EH (cell line): Measurements from ENCODE around the gene COX6B1.
A peak's percentile ranks its signal among the peaks of the same experiment; 100 is the strongest.
"Not testable (repeated sequence)": the region's sequence is repeated elsewhere in the genome, so short reads cannot be mapped to it uniquely, and the experiment has no call there.

Experiments
- DNase-seq: peaks from one replicate; pipeline ENCODE4 v3.0.0-alpha.2; 2015; ENCODE audit warnings: low read depth

The COX6B1 gene

GRCh38 chr19:35633727-35634440, 14.2 kb upstream of the COX6B1 start:
- DNase-seq, result no peak

GRCh38 chr19:35636651-35637050, 11.5 kb upstream of the COX6B1 start:
- DNase-seq, result no peak

- no peak for DNase-seq
Measured at GRCh38 chr19:35637165-35637564, 11.0 kb upstream of the COX6B1 start.

- DNase-seq, result no peak
Measured at GRCh38 chr19:35639321-35639639, 8.8 kb upstream of the COX6B1 start.

- no peak for DNase-seq
Measured at GRCh38 chr19:35639863-35640262, 8.3 kb upstream of the COX6B1 start.

- peak; percentile 40 for DNase-seq
Measured at GRCh38 chr19:35641515-35642151, 6.5 kb upstream of the COX6B1 start, which contains the start of gene ETV2. Gene ETV2, plus strand, starts transcription at chr19:35641745. Its CDS starts 716 bp downstream, at chr19:35642461.

GRCh38 chr19:35642312-35642711, 5.8 kb upstream of the COX6B1 start:
- DNase-seq, result no peak

- DNase-seq, result no peak
Measured at GRCh38 chr19:35642798-35643254, 5.3 kb upstream of the COX6B1 start.

- DNase-seq, result peak; percentile 79
Measured at GRCh38 chr19:35643255-35644205, 4.6 kb upstream of the COX6B1 start.

GRCh38 chr19:35644206-35644986, 3.7 kb upstream of the COX6B1 start:
- peak; percentile 95 for DNase-seq

GRCh38 chr19:35644987-35645679, 3.0 kb upstream of the COX6B1 start:
- peak; percentile 72 for DNase-seq

- no peak for DNase-seq
Measured at GRCh38 chr19:35645680-35646511, 2.2 kb upstream of the COX6B1 start.

- no peak for DNase-seq
Measured at GRCh38 chr19:35650581-35650980, 2.5 kb downstream of the COX6B1 start.

GRCh38 chr19:35654828-35655227, 6.7 kb downstream of the COX6B1 start:
- not testable (repeated sequence) for DNase-seq

- no peak for DNase-seq
Measured at GRCh38 chr19:35655600-35655999, 7.5 kb downstream of the COX6B1 start.

- DNase-seq, result no peak
Measured at GRCh38 chr19:35656700-35657099, 8.6 kb downstream of the COX6B1 start.

- DNase-seq, result no peak
Measured at GRCh38 chr19:35657904-35658700, 10.0 kb downstream of the COX6B1 start.

- DNase-seq, result no peak
Measured at GRCh38 chr19:35661995-35662340, 13.8 kb downstream of the COX6B1 start.

GRCh38 chr19:35663981-35664380, 15.9 kb downstream of the COX6B1 start:
- no peak for DNase-seq

GRCh38 chr19:35665157-35665556, 17.0 kb downstream of the COX6B1 start:
- no peak for DNase-seq
